HuH-7 (cell line): Measurements from ENCODE around the gene FOXP1.

ENCODE experiments used
- DNase-seq: peaks from one replicate; pipeline ENCODE4 v3.0.0; 2011; ENCODE audit warnings: low spot score

FOXP1 gene

GRCh38 chr3:71370467-71370866, 213.1 kb downstream of the FOXP1 start:
- no peak for DNase-seq

DNA sequence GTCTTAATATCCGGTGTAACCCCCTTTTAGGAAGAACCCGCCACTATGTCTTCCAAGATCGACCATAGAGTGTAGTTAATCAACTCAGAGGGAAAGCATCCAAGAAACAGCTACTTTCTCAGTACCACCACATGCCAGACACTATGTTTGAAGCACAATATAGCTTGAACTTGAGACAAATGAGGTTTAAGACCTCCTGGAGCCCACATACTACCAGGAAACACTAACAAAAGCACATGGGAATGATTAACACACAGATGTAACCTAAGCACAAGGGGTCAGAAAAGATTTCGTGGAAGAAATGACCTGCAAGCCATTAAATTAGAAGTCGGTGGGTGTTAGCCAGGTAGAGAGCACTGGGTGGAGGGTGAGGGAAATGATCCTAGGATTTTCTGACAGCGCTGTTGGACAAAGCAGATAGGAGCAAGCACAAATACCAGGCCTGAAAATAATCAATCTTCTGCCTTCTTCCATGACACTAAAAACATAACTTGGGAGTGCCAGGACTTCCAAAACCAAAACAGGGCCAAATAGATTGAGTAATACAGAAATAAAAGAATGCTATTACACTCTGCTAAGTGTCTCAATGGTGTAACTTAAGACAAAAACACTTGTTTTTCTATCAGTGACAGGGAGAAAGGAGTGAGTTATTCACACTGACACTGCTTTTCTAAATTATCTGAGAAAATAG, 213.7 kb downstream of the FOXP1 start:
- DNase-seq, result no peak

- no peak for DNase-seq
Measured at GRCh38 chr3:71366988-71367604, 216.4 kb downstream of the FOXP1 start.

DNA sequence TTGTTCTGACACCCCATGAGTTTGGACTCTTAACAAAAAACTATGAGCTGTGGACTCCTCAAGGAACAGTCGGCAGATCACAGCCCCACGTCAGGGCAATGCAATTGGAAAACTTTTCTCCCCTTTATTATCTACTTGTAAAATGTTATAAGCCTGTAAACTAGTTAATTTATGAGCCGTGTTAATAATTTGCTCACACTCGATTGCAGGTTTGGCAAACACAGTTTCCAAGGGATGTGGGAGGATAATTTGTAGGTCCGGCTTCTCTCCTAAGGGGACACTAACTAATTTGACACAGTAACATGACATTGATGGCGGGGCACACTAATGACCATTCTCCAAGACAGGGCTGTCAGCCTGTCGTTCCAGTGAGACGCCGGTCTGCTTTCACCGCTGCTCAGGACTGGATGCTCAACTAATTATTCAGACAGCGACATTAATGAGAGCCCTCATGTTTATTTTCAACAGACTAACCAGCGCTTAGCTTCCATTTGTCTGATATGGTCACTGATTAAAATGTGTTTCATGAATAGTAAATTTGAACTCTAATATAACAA, 222.1 kb downstream of the FOXP1 start:
- DNase-seq, result no peak

- DNase-seq, result no peak
Measured at GRCh38 chr3:71360764-71361163, 222.8 kb downstream of the FOXP1 start.

DNA sequence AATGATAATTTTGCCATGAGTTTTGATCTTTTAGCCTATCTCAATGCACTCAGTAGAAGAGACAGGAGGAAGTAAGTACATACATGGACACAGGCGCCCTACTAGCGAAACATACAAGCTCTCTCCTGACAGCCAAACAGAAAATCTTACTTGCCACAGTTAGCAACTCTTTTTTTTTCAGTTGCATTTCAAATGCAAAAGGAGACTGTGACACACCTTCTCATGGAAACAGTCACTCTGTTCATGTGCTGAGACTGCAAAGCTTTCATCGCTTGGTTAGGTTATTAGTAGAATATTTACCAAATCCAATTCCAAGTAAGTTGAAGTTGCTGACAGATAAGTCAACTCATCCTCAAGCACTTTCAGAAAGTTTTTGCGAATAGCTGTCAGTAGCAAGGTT, 223.3 kb downstream of the FOXP1 start:
- no peak for DNase-seq

GRCh38 chr3:71358243-71358642, 225.3 kb downstream of the FOXP1 start:
- no peak for DNase-seq

DNA sequence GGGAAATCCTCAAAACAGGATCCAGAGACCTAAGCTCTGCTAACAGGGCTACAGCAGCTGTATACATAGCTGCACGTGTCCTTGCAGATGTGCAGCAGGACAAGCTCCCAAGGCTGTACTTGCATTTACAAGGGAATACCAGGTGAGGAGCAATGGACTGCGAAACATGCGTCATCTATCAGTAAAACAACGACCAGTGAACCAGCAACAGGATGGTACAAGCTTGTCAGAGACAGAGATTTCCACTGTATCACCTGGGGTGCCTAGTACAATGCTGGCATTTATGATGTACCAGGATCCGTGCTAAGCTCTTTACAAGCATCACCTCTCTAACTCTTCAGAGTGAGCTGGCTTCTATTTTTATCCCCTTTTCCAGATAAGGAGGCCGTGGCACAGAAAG, 227.3 kb downstream of the FOXP1 start:
- DNase-seq, result no peak

DNA sequence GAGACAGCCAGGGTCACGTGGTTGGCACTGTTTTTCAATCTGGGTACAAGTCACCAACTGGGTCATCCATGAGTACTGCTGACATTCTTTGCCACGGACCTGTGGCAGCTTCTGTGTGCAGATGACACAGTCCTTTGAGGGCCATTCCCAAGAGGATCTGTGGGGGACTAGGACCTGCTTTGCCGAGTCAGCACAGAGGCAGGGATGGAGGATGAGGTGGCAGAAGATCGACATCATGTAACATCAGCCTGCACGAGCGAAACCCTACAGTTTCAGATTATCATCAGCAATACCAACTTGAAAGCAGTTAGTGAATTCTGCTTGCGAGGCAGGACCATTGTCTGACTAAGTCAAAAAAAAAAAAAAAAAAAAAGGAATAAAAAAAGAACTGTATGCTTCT, 227.7 kb downstream of the FOXP1 start:
- no peak for DNase-seq

GRCh38 chr3:71355037-71355436, 228.5 kb downstream of the FOXP1 start:
- no peak for DNase-seq

GRCh38 chr3:71351403-71352149, 232.0 kb downstream of the FOXP1 start:
- no peak for DNase-seq

GRCh38 chr3:71350998-71351397, 232.5 kb downstream of the FOXP1 start:
- no peak for DNase-seq

GRCh38 chr3:71348831-71349230, 234.7 kb downstream of the FOXP1 start:
- no peak for DNase-seq

- no peak for DNase-seq
Measured at GRCh38 chr3:71348001-71348632, 235.4 kb downstream of the FOXP1 start.

DNA sequence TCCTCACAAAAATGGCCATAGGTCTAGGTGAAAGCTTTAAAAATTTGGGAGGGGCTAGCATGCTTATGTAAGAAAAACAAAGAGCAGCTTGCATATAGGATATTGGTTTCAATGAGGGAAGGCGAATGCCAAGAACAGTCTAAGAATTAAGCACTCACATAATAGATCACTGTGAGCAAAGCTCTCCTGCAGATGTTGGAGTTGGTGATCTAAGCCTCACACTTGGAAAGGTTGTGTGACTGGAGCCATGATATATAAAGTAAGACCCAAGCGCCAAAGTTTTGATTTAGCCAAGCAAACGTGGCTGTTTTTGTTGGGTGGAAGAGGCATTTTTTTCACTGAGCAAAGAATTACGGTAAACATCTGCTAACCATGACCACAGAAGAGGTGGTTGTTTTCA, 237.5 kb downstream of the FOXP1 start:
- no peak for DNase-seq

GRCh38 chr3:71345429-71346040, 238.0 kb downstream of the FOXP1 start:
- no peak for DNase-seq

GRCh38 chr3:71341721-71342120, 241.8 kb downstream of the FOXP1 start:
- no peak for DNase-seq

GRCh38 chr3:71339049-71339448, 244.5 kb downstream of the FOXP1 start:
- no peak for DNase-seq

DNA sequence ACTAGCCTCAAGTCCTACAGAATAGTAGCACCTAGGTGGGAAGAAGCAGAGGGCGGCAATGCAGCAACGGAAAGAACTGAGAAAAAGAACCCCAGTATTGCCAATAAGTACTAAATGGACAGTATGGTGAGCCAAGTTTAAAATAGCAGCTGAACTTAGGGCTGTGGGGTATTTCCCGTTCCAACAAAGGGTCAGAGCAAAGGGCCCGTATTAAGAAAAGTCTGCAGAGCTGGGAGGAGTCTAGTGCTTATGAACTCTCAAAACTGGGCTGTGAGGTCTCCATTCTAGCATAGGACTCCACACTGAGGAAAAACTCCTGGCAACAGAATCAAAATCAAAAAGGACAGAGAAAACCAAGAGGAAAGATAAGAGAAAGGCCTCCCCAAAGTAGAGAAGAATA, 250.7 kb downstream of the FOXP1 start:
- DNase-seq, result no peak

DNA sequence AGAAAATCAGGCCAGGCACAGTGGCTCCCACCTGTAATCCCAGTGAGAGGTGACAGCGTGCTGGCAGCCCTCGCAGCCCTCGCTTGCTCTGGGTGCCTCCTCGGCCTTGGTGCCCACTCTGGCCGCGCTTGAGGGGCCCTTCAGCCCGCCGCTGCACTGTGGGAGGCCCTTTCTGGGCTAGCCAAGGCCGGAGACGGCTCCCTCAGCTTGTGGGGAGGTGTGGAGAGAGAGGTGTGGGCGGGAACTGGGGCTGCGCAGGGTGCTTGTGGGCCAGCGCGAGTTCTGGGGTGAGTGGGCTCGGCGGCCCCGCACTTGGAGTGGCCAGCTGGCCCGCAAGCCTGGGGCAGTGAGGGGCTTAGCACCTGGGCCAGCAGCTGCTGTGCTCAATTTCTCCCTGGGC, 252.6 kb downstream of the FOXP1 start:
- DNase-seq, result no peak

- DNase-seq, result no peak
Measured at GRCh38 chr3:71330505-71330904, 253.0 kb downstream of the FOXP1 start.

- no peak for DNase-seq
Measured at GRCh38 chr3:71329817-71330216, 253.7 kb downstream of the FOXP1 start.
